H1 (cell line): ENCODE results near the gene PPP6C. TPM values are rescaled to one million over a fixed set of nuclear protein-coding genes. Genes with fewer than 3 reads are reported as not detected.

Experiments used
- CTBP2 ChIP-seq: IDR thresholded peaks from 2 replicates; pipeline ENCODE4 v1.7.0; 2011; ENCODE audit warnings: borderline replicate concordance, mild to moderate bottlenecking, moderate library complexity, mixed read lengths, low read length; ENCODE audit not compliant: insufficient read depth, insufficient read length
- EGR1 ChIP-seq: IDR thresholded peaks from 2 replicates; pipeline ENCODE4 v1.6.1; 2011; ENCODE audit warnings: low read depth, low read length, borderline replicate concordance
- KDM4A ChIP-seq: IDR thresholded peaks from one replicate; pipeline ENCODE4 v1.7.1; 2012; ENCODE audit warnings: low read depth, mild to moderate bottlenecking, moderate library complexity, low read length, inconsistent platforms; ENCODE audit not compliant: severe bottlenecking
- NRF1 ChIP-seq: IDR thresholded peaks from 2 replicates; pipeline ENCODE4 v1.6.1; 2011; ENCODE audit warnings: mild to moderate bottlenecking, low read depth, low read length, improper control_type of control experiment
- POLR2AphosphoS5 ChIP-seq: IDR thresholded peaks from 2 replicates; pipeline ENCODE4 v1.6.1; 2011; ENCODE audit warnings: low read depth, low read length
- SIX5 ChIP-seq: IDR thresholded peaks from 2 replicates; pipeline ENCODE4 v1.6.1; 2011; ENCODE audit warnings: mild to moderate bottlenecking, low read depth, low read length
- TAF7 ChIP-seq: optimal IDR thresholded peaks from 2 replicates; pipeline ENCODE3; 2011; ENCODE audit warnings: low read depth, mild to moderate bottlenecking, inconsistent platforms, low read length, moderate library complexity, borderline replicate concordance
- polyA plus RNA-seq, 7 experiments: library from polyadenylated mRNA; depleted of rRNA in 3 of 7; stranded (reverse) in 5 of 7; unstranded in 2 of 7; fragments of >200 nt in 5 of 7; fragments of 200-250 nt in 2 of 7; gene quantifications; 1 replicate in 5 of 7; 2 replicates in 1 of 7; 4 replicates in 1 of 7; pipeline versions ENCODE4 v1.2.1 to v1.2.3, GENCODE V29; 2011 to 2013; ENCODE audit warnings: missing spikeins in 2 of 7, mixed read lengths in 2 of 7
- total RNA-seq: library from RNA; stranded (reverse); fragmentation: NEBNext Ultra II Directional; extraction: Animal tissue kit (Norgen Biotek cat#: 25700); gene quantifications from 2 replicates; pipeline ENCODE4 v1.2.1, GENCODE V29; 2021
- TF ChIP-seq, protein P1 (sequence below): fragments of 300-600 bp; sonication (generic); IDR thresholded peaks from 2 replicates; pipeline ENCODE4 v1.7.1; 2012; ENCODE audit warnings: low read length, moderate library complexity, mild to moderate bottlenecking, inconsistent platforms; ENCODE audit not compliant: insufficient replicate concordance
- TF ChIP-seq, protein P2 (sequence below): IDR thresholded peaks from 2 replicates; pipeline ENCODE4 v1.6.1; 2012; ENCODE audit warnings: inconsistent platforms

PPP6C gene
- total and polyA plus RNA-seq, 2 of the 8 experiments (the other 6 are each of a cell fraction or from before 2014, with no cell fraction given): 22.8 to 52.3 TPM

DNA sequence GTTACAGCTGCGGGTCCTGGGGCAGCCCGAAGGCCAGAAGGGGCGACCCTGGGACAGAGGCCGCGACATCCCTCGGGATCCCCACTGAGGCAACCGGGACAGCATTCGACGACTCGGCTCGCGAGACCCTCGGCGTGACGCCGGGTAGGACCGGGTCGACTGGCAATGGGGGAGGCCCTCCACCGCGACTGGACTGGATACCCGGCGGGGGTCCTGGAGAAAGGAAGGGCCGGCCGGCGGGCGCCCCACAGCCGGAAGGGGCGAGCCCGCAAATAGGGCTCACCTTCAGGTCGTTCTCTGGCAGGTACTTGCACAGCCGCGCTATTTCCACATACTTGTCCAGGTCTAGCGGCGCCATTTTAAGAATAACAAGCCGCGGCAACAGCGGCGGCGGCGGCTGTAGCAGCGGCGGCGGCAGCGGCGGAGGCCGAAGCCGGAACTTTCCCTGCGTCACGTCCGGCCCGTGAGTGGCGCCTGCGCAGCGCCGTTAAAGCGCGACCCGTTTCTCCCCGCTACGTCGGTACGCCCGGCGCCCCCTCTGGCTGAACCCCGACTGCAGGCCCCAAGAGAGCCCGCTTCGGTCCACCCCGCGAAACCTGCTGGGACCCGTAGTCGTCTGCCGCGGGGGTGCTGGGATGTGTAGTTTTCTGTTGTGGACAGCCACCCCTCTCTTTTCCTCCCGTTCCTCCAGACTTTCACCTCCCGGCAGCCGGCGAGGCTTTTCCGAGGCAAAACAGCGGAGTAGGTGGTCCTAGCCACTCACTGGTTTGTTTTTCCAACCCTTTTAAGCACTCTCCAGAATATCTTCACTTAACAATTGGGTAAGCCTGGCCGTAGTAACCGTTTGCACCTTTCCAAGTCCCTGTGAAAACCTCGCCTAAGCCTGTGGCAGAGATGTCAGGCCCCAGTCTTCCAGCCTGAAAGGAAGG is at the start of gene PPP6C (continued):
- TF ChIP-seq, protein P1, sequence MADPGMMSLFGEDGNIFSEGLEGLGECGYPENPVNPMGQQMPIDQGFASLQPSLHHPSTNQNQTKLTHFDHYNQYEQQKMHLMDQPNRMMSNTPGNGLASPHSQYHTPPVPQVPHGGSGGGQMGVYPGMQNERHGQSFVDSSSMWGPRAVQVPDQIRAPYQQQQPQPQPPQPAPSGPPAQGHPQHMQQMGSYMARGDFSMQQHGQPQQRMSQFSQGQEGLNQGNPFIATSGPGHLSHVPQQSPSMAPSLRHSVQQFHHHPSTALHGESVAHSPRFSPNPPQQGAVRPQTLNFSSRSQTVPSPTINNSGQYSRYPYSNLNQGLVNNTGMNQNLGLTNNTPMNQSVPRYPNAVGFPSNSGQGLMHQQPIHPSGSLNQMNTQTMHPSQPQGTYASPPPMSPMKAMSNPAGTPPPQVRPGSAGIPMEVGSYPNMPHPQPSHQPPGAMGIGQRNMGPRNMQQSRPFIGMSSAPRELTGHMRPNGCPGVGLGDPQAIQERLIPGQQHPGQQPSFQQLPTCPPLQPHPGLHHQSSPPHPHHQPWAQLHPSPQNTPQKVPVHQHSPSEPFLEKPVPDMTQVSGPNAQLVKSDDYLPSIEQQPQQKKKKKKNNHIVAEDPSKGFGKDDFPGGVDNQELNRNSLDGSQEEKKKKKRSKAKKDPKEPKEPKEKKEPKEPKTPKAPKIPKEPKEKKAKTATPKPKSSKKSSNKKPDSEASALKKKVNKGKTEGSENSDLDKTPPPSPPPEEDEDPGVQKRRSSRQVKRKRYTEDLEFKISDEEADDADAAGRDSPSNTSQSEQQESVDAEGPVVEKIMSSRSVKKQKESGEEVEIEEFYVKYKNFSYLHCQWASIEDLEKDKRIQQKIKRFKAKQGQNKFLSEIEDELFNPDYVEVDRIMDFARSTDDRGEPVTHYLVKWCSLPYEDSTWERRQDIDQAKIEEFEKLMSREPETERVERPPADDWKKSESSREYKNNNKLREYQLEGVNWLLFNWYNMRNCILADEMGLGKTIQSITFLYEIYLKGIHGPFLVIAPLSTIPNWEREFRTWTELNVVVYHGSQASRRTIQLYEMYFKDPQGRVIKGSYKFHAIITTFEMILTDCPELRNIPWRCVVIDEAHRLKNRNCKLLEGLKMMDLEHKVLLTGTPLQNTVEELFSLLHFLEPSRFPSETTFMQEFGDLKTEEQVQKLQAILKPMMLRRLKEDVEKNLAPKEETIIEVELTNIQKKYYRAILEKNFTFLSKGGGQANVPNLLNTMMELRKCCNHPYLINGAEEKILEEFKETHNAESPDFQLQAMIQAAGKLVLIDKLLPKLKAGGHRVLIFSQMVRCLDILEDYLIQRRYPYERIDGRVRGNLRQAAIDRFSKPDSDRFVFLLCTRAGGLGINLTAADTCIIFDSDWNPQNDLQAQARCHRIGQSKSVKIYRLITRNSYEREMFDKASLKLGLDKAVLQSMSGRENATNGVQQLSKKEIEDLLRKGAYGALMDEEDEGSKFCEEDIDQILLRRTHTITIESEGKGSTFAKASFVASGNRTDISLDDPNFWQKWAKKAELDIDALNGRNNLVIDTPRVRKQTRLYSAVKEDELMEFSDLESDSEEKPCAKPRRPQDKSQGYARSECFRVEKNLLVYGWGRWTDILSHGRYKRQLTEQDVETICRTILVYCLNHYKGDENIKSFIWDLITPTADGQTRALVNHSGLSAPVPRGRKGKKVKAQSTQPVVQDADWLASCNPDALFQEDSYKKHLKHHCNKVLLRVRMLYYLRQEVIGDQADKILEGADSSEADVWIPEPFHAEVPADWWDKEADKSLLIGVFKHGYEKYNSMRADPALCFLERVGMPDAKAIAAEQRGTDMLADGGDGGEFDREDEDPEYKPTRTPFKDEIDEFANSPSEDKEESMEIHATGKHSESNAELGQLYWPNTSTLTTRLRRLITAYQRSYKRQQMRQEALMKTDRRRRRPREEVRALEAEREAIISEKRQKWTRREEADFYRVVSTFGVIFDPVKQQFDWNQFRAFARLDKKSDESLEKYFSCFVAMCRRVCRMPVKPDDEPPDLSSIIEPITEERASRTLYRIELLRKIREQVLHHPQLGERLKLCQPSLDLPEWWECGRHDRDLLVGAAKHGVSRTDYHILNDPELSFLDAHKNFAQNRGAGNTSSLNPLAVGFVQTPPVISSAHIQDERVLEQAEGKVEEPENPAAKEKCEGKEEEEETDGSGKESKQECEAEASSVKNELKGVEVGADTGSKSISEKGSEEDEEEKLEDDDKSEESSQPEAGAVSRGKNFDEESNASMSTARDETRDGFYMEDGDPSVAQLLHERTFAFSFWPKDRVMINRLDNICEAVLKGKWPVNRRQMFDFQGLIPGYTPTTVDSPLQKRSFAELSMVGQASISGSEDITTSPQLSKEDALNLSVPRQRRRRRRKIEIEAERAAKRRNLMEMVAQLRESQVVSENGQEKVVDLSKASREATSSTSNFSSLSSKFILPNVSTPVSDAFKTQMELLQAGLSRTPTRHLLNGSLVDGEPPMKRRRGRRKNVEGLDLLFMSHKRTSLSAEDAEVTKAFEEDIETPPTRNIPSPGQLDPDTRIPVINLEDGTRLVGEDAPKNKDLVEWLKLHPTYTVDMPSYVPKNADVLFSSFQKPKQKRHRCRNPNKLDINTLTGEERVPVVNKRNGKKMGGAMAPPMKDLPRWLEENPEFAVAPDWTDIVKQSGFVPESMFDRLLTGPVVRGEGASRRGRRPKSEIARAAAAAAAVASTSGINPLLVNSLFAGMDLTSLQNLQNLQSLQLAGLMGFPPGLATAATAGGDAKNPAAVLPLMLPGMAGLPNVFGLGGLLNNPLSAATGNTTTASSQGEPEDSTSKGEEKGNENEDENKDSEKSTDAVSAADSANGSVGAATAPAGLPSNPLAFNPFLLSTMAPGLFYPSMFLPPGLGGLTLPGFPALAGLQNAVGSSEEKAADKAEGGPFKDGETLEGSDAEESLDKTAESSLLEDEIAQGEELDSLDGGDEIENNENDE: no peak
- TF ChIP-seq KDM4A: peak; percentile 55
- TF ChIP-seq, protein P2, sequence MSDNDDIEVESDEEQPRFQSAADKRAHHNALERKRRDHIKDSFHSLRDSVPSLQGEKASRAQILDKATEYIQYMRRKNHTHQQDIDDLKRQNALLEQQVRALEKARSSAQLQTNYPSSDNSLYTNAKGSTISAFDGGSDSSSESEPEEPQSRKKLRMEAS: no peak
- peak; percentile 15 for TF ChIP-seq TAF7
- peak; percentile 66 for TF ChIP-seq POLR2AphosphoS5
- TF ChIP-seq SIX5: peak; percentile 88
- no peak for TF ChIP-seq EGR1
- peak; percentile 24 for TF ChIP-seq CTBP2
- TF ChIP-seq NRF1: peak; percentile 73
